Ecto neural progenitor cell (in vitro differentiated cells): ENCODE results near the gene KRT5.
"Not testable (repeated sequence)": the region's sequence is repeated elsewhere in the genome, so short reads cannot be mapped to it uniquely, and the experiment has no call there.

Experiments used
- DNase-seq: peaks from one replicate; pipeline ENCODE4 v3.0.0-alpha.2; 2018; ENCODE audit warnings: low spot score

Gene KRT5

DNA sequence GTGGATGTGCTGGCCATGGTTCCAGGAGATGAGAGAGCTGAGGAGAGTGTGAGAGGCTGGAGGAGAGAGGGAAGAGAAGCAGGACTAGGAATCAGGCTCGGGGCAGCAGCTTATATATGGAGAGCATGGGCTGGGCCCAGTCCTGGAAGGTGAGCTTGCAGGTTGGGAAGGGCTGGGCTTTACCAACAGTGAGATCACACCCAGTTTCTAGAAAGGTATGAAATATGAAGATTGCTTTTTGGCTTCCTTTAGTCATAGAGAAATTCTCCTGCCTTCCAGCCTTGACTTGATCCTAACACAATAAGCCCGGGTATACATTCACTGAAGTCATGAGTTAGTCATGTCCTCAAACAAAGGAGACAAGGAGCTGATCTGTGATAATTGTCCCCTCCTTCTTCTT, 27.0 kb downstream of the KRT5 start, which contains the start of gene KRT6A:
Gene KRT6A (minus strand): TSS at position 86 of the 400 bp plus-strand sequence. CDS start 69 bp downstream, at position 17.
- DNase-seq = no peak

- not testable (repeated sequence) for DNase-seq
These were observed 27.8 kb downstream of the KRT5 start for GRCh38 chr12:52492405-52492804.

- DNase-seq = not testable (repeated sequence)
These were observed 28.7 kb downstream of the KRT5 start for GRCh38 chr12:52491495-52491894.

DNA sequence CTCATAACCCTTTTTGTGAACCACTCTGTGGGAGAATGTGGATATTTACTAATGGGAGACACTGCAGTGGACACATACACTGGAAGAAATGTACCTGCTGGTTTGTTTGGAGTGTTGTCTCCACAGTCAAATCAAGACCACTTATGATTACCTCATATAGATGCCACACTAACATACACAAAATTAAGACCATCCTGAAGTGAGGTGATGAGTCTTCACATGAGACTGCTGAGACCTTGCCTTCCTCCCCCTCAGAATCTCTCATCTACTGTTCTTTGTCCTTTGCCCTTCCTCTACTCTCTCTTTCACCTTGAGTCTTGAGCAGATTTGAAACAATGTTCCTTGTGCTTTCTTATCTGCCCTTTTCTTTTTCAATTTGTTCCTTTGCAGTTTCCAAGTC, 31.5 kb downstream of the KRT5 start:
- no peak for DNase-seq

GRCh38 chr12:52487744-52488443, 32.3 kb downstream of the KRT5 start:
- not testable (repeated sequence) for DNase-seq

DNA sequence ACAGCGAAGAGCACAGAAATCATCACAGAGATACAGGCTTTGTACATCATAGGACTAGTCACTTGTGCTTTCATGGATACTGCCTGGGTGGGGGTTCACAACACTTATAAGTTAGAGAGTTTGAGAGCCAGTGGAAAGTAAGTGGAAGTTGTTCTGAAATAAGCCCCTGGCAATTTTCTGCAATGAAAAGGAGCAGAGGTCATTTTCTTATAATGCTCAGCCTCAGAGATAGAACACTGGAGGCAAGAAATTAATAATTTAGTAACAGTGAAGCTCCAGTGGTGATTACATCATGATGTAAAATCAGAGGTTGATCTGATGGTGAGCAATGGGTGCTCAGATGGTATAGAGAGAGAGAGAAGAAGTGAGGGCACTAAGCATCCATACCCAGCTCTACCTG, 33.0 kb downstream of the KRT5 start:
- no peak for DNase-seq

- no peak for DNase-seq
These were observed 33.8 kb downstream of the KRT5 start for GRCh38 chr12:52486166-52487105.

GRCh38 chr12:52480073-52480472, 40.1 kb downstream of the KRT5 start:
- no peak for DNase-seq

DNA sequence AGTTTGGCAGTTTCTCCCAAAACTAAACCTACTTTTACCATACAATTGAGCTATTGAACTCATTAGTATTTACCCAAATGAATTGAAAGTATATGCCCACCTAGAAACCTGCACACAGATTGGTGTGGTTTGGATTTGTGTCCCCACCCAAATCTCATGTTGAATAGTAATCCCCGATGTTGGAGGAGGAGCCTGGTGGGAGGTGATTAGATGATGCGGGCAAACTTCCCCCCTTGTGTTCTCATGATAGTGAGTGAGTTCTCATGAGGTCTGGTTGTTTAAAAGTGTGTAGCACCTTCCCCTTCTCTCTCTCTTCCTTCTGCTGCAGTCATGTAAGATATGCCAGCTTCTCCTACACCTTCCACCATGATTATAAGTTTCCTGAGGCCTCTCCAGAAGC, 42.5 kb downstream of the KRT5 start:
- DNase-seq = no peak

DNA sequence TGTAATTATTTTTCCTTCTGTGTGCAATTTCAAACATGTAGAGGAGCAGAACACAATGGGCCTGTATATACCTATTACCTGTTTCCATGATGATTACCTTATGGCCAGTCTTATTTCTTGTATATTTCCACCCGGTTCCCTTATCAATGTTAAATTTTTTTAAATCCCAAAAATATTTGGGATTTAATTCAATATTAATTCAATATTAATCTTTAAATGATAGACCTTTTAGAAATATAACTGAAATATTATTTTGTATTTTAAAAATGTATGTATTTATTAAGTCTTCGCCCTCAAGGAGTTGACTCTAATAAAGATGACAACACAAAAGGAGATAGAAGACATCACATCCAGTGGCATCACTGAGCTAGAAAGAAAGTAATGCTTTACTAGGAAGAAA, 46.0 kb downstream of the KRT5 start:
- DNase-seq = no peak

- no peak for DNase-seq
These were observed 46.4 kb downstream of the KRT5 start, which contains the start of gene KRT6C for GRCh38 chr12:52473768-52474167. TSS of gene KRT6C (minus strand) at chr12:52473805. CDS start at chr12:52473737, 68 bp downstream.

DNA sequence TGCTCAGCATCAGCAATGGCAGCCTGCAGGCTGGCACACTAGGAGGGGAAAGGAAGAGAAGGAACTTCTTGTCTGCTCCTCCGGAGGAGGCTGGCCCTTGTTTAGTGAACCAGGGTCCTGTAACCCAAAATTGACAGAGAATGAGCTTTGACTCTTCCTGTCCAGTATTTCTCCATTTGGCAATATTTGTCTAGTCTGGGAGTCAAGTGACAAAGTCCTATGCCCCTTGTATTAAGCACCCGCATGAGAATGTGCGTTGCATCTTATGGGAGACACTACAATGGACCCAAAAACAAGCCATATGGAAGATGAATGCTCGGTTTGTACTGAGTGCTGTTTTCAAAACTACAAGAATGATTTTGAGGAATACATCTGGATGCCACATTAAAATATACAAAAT, 50.3 kb downstream of the KRT5 start:
- no peak for DNase-seq

GRCh38 chr12:52464897-52465296, 55.3 kb downstream of the KRT5 start:
- DNase-seq = no peak
